Embryonic facial prominence (tissue), 1 donor: ENCODE results near the gene PRKCH.

ENCODE experiments used
- DNase-seq: peaks from one replicate; pipeline ENCODE4 v3.0.0-alpha.2; 2016; ENCODE audit errors: extremely low spot score

Gene PRKCH

GRCh38 chr14:61428261-61428660 lies 106.9 kb downstream of the PRKCH start:
- DNase-seq: no peak

- no peak for DNase-seq
These were observed 107.9 kb downstream of the PRKCH start for GRCh38 chr14:61429316-61429715.

GRCh38 chr14:61430066-61430757 lies 108.8 kb downstream of the PRKCH start:
- DNase-seq: no peak

GRCh38 chr14:61433169-61433568 lies 111.8 kb downstream of the PRKCH start:
- no peak for DNase-seq

- no peak for DNase-seq
These were observed 112.4 kb downstream of the PRKCH start for GRCh38 chr14:61433828-61434227.

GRCh38 chr14:61434311-61434710 lies 112.9 kb downstream of the PRKCH start:
- DNase-seq: no peak

GRCh38 chr14:61435563-61436337 lies 114.4 kb downstream of the PRKCH start:
- no peak for DNase-seq

GRCh38 chr14:61437381-61437780 lies 116.0 kb downstream of the PRKCH start:
- no peak for DNase-seq

GRCh38 chr14:61438036-61438435 lies 116.7 kb downstream of the PRKCH start:
- no peak for DNase-seq

GRCh38 chr14:61438497-61438859 lies 117.1 kb downstream of the PRKCH start:
- DNase-seq: no peak

- no peak for DNase-seq
These were observed 117.7 kb downstream of the PRKCH start for GRCh38 chr14:61438860-61439765.

- DNase-seq: no peak
These were observed 118.5 kb downstream of the PRKCH start for GRCh38 chr14:61439779-61440418.

- no peak for DNase-seq
These were observed 122.1 kb downstream of the PRKCH start for GRCh38 chr14:61443481-61443880.

- no peak for DNase-seq
These were observed 122.9 kb downstream of the PRKCH start for GRCh38 chr14:61444215-61444768.

- no peak for DNase-seq
These were observed 130.1 kb downstream of the PRKCH start for GRCh38 chr14:61451491-61451890.

- DNase-seq: no peak
These were observed 130.6 kb downstream of the PRKCH start for GRCh38 chr14:61451891-61452400.

GRCh38 chr14:61452452-61452851 lies 131.1 kb downstream of the PRKCH start:
- no peak for DNase-seq

- no peak for DNase-seq
These were observed 131.9 kb downstream of the PRKCH start for GRCh38 chr14:61453103-61453767.

GRCh38 chr14:61454545-61454944 lies 133.2 kb downstream of the PRKCH start:
- no peak for DNase-seq

GRCh38 chr14:61455351-61455750 lies 134.0 kb downstream of the PRKCH start:
- no peak for DNase-seq

GRCh38 chr14:61456720-61457119 lies 135.3 kb downstream of the PRKCH start:
- no peak for DNase-seq
